Measurements from ENCODE around the gene WDFY2. TPM values are rescaled to one million over a fixed set of nuclear protein-coding genes. Genes with fewer than 3 reads are reported as not detected.
A peak's percentile ranks its signal among the peaks of the same experiment; 100 is the strongest.
"Not testable (repeated sequence)": the region's sequence is repeated elsewhere in the genome, so short reads cannot be mapped to it uniquely, and the experiment has no call there.

The WDFY2 gene
- total and polyA plus RNA-seq, 2 of the 8 experiments (the other 6 are each of a cell fraction or from before 2014, with no cell fraction given): 13.9 to 29.0 TPM

GRCh38 chr13:51591938-51592337, 7.7 kb downstream of the WDFY2 start:
- H2BK120ac ChIP-seq (replicated peaks; ENCODE audit: low read depth, low read length); H3K23me2 ChIP-seq (ENCODE audit: low read depth, low read length); H4K8ac ChIP-seq (ENCODE audit: extremely low read depth, insufficient read depth, low read length); H3K9me3 ChIP-seq (ENCODE audit: insufficient read depth in 2 of 2, low read depth in 1 of 2, low read length in 1 of 2); H2BK12ac ChIP-seq (ENCODE audit: low read depth, low read length); H2BK5ac ChIP-seq (ENCODE audit: low read depth, low read length); H2AK5ac ChIP-seq (ENCODE audit: low read depth, low read length); H3K56ac ChIP-seq (replicated peaks; ENCODE audit: insufficient read length, low read depth, low read length); H4K20me1 ChIP-seq (replicated peaks in 1 of 2; ENCODE audit: control insufficient read depth in 1 of 2, insufficient read depth in 2 of 2, low read length in 2 of 2); POLR2A ChIA-PET (ENCODE audit: partially characterized antibody); H2AFZ ChIP-seq (ENCODE audit: low read length); H3K27me3 ChIP-seq (replicated peaks in 1 of 4; ENCODE audit: control insufficient read depth in 3 of 4, extremely low read depth in 1 of 4, insufficient read depth in 3 of 4, low read length in 3 of 4); H3K36me3 ChIP-seq (ENCODE audit: control insufficient read depth in 2 of 4, insufficient read depth in 4 of 4, low read length in 3 of 4); H4K5ac ChIP-seq (ENCODE audit: insufficient read length, low read depth, low read length); FAIRE-seq; H3K4me3 ChIP-seq (ENCODE audit: extremely low read depth in 1 of 4, insufficient read depth in 2 of 4, low read depth in 3 of 4, low read length in 4 of 4); H3K14ac ChIP-seq (ENCODE audit: insufficient read length); H3K4ac ChIP-seq (replicated peaks; ENCODE audit: insufficient read length, low read depth, low read length); H3K79me1 ChIP-seq (ENCODE audit: low read depth, low read length); H3K27ac ChIP-seq (ENCODE audit: low read depth, low read length); H2BK20ac ChIP-seq (ENCODE audit: low read length); H2BK15ac ChIP-seq (ENCODE audit: low read length); H4K91ac ChIP-seq (replicated peaks; ENCODE audit: insufficient read length, low read length); H3K23ac ChIP-seq (ENCODE audit: insufficient read length); H3K9ac ChIP-seq (replicated peaks in 1 of 4; ENCODE audit: extremely low read depth in 1 of 4, low read depth in 3 of 4, low read length in 3 of 4); H3K18ac ChIP-seq (ENCODE audit: extremely low read depth, low read length); DNase-seq (ENCODE audit: low read depth in 1 of 2, low spot score in 2 of 2): not testable (repeated sequence)
- Histone ChIP-seq H3K4me2 (ENCODE audit: insufficient read depth in 1 of 2, low read depth in 2 of 2, low read length in 2 of 2) (peak overlapping the region in 1 of 2 experiments; percentile 31; a peak in 1 of 4 replicates), H3K4me1 (replicated peaks in 1 of 4; ENCODE audit: control insufficient read depth in 3 of 4, insufficient read depth in 4 of 4, low read length in 3 of 4) (peaks cover 1 to 35% (median 19%) of the 10 kb centered on the region in 4 experiments), H3K79me2 (ENCODE audit: control insufficient read depth in 1 of 2, insufficient read depth in 2 of 2, low read length in 2 of 2) (peaks cover 18 to 99% of the 10 kb centered on the region in 2 experiments; a peak in 3 of 4 replicates)
- WGBS, 2 experiments (ENCODE audit: extremely low coverage in 1 of 2, insufficient coverage in 1 of 2, insufficient read length in 1 of 2, insufficient replicate concordance in 2 of 2, low coverage in 1 of 2, low lambda C conversion rate in 2 of 2, missing lambda C conversion rate in 1 of 2): 82% methylated on average over 1 of the region's 1 CpG; no CpG with 5 or more reads in 1 of the 2 experiments
- CTCF ChIA-PET (ENCODE audit: partially characterized antibody): interaction anchor here (0.8 to 1.3 kb wide), 2 partner anchors 41 to 165 kb away, joined by 3 to 4 read pairs; no protein-coding TSS in a partner anchor

Measured in H1 (cell line).